Transverse colon (tissue), 4 donors: ENCODE data around the gene BACH1. TPM values are rescaled to one million over a fixed set of nuclear protein-coding genes. Genes with fewer than 3 reads are reported as not detected.

Experiments used
- DNase-seq: peaks from one replicate; pipeline ENCODE4 v3.0.0-alpha.2; 2019
- H3K27ac ChIP-seq, 4 donors: fragments of 200-600 bp; sonication (generic); 2 replicates each; pipeline ENCODE4 v1.5.1; 2016 to 2018; ENCODE audit warnings: inconsistent platforms in 4 of 4
- H3K27me3 ChIP-seq: fragments of 200-600 bp; sonication (generic); 2 replicates; pipeline ENCODE4 v1.5.1; 2017; ENCODE audit warnings: inconsistent platforms
- H3K36me3 ChIP-seq, 4 donors: fragments of 200-600 bp; sonication (generic); 2 replicates each; pipeline ENCODE4 v1.5.1; 2017 to 2019; ENCODE audit warnings: inconsistent platforms in 4 of 4
- H3K4me1 ChIP-seq, 4 donors: fragments of 200-600 bp; sonication (generic); 2 replicates each; pipeline ENCODE4 v1.5.1; 2017 to 2020; ENCODE audit warnings: inconsistent platforms in 4 of 4
- H3K4me3 ChIP-seq, 4 donors: fragments of 200-600 bp; sonication (generic); 1 replicate in 1 of 4; 2 replicates in 3 of 4; pipeline versions ENCODE4 v1.5.1 to v1.6.1; 2017 to 2019; ENCODE audit warnings: inconsistent platforms in 4 of 4
- H3K9me3 ChIP-seq, 2 donors: fragments of 200-600 bp; sonication (generic); 2 replicates each; pipeline ENCODE4 v1.5.1; 2017 to 2019; ENCODE audit warnings: inconsistent platforms in 2 of 2
- CTCF ChIP-seq, 5 experiments: fragments of 200-600 bp in 3 of 5; fragments of 450-650 bp in 2 of 5; sonication (generic) in 3 of 5; IDR thresholded peaks; 1 replicate in 2 of 5; 2 replicates in 3 of 5; pipeline ENCODE4 v1.5.1; 2016 to 2017; ENCODE audit warnings: antibody characterized with exemption in 5 of 5, inconsistent platforms in 3 of 5, mild to moderate bottlenecking in 2 of 5, moderate library complexity in 1 of 5
- EP300 ChIP-seq: sonication (generic); formaldehyde crosslinking; IDR thresholded peaks from one replicate; pipeline ENCODE4 v1.6.1; 2017; ENCODE audit warnings: antibody characterized with exemption, low read depth
- POLR2A ChIP-seq: fragments of 450-650 bp; IDR thresholded peaks from one replicate; pipeline ENCODE4 v1.6.1; 2016; ENCODE audit warnings: antibody characterized with exemption, mild to moderate bottlenecking, moderate library complexity
- POLR2AphosphoS5 ChIP-seq, 3 donors: sonication (generic); formaldehyde crosslinking; IDR thresholded peaks; one replicate each; pipeline ENCODE4 v1.6.1; 2016; ENCODE audit warnings: antibody characterized with exemption in 3 of 3
- WGBS, 2 donors: methylation state at CpG; one replicate each; pipeline ENCODE4 v1.1.5; 2018; ENCODE audit warnings: low coverage in 1 of 2; 5-methylcytosine and 5-hydroxymethylcytosine counted together
- in situ Hi-C, 4 donors: fragments of 200-750 bp; cut with MboI; loops; one replicate each; pipeline versions ENCODE4 v1.15.0 to v1.15.1; 2017; ENCODE audit warnings: low sequenced_read_pairs in 3 of 4, low pct_ligation_motif_present in 1 of 4, low pct_unique_long_range_greater_than_20kb in 1 of 4
- intact Hi-C: fragments of 100-400 bp; cut with DNase I; formaldehyde crosslinking; loops from one replicate; pipeline ENCODE4 v1.15.1; 2023; ENCODE audit warnings: low total_unique reads
- total RNA-seq, 4 donors: library from RNA; depleted of rRNA; stranded (reverse); fragments of >200 nt; gene quantifications; one replicate each; pipeline ENCODE4 v1.1.0, GENCODE V29; 2016

The BACH1 gene
- total RNA-seq, 4 donors from 2014 or later = 31.8 to 92.1 (median 42.0) TPM

- Histone ChIP-seq H3K36me3 (no peaks in the 10 kb centered on the region), H3K27me3 (no peaks in the 10 kb centered on the region), H3K9me3 (no peaks in the 10 kb centered on the region), H3K4me3 (no peak overlapping the region), H3K27ac (no peak overlapping the region), H3K4me1 (no peaks in the 10 kb centered on the region)
- TF ChIP-seq POLR2A (no peak), CTCF (IDR thresholded peaks at IDR 0.05) (no peak), POLR2AphosphoS5 (IDR thresholded peaks at IDR 0.05) (no peak), EP300 (no peak)
- DNase-seq = no peak
- in situ Hi-C loops = no loop called here
- WGBS, 2 donors = 89 to 92% methylated on average over 3 to 8 of the region's 8 CpGs
- intact Hi-C loops = no loop called here
These were observed 67.0 kb downstream of the BACH1 start for GRCh38 chr21:29365661-29366265.

- Histone ChIP-seq H3K27ac (no peak overlapping the region), H3K4me1 (no peaks in the 10 kb centered on the region), H3K27me3 (no peaks in the 10 kb centered on the region), H3K4me3 (no peak overlapping the region), H3K36me3 (no peaks in the 10 kb centered on the region), H3K9me3 (no peaks in the 10 kb centered on the region)
- 92 to 98% methylated on average over 3 of the region's 3 CpGs for WGBS, 2 donors
- intact Hi-C loops (no loop called here), in situ Hi-C loops (no loop called here)
- no peak for DNase-seq
- no peak for TF ChIP-seq EP300
- TF ChIP-seq POLR2AphosphoS5 (IDR thresholded peaks at IDR 0.05) = no peak
- no peak for TF ChIP-seq POLR2A
- no peak for TF ChIP-seq CTCF (IDR thresholded peaks at IDR 0.05)
These were observed 67.8 kb downstream of the BACH1 start for GRCh38 chr21:29366532-29366931.

- H3K4me1 ChIP-seq = no peaks in the 10 kb centered on the region
- H3K36me3 ChIP-seq = no peaks in the 10 kb centered on the region
- TF ChIP-seq CTCF (IDR thresholded peaks at IDR 0.05) = no peak
- TF ChIP-seq POLR2AphosphoS5 (IDR thresholded peaks at IDR 0.05) = no peak
- no peak for TF ChIP-seq POLR2A
- TF ChIP-seq EP300 = no peak
- intact Hi-C loops (no loop called here), in situ Hi-C loops (no loop called here)
- no peaks in the 10 kb centered on the region for H3K9me3 ChIP-seq
- no peak overlapping the region for H3K4me3 ChIP-seq
- no peaks in the 10 kb centered on the region for H3K27me3 ChIP-seq
- no peak overlapping the region for H3K27ac ChIP-seq
- no peak for DNase-seq
- WGBS, 2 donors = 88% methylated on average over 2 of the region's 2 CpGs; no CpG with 5 or more reads in 1 of the 2 donors
These were observed 68.6 kb downstream of the BACH1 start for GRCh38 chr21:29367335-29367734.

- Histone ChIP-seq H3K4me3 (no peak overlapping the region), H3K4me1 (no peaks in the 10 kb centered on the region), H3K9me3 (no peaks in the 10 kb centered on the region), H3K36me3 (no peaks in the 10 kb centered on the region), H3K27me3 (no peaks in the 10 kb centered on the region), H3K27ac (no peak overlapping the region)
- 95 to 97% methylated on average over 3 of the region's 3 CpGs for WGBS, 2 donors
- no peak for TF ChIP-seq POLR2A
- no peak for TF ChIP-seq EP300
- TF ChIP-seq POLR2AphosphoS5 (IDR thresholded peaks at IDR 0.05) = no peak
- TF ChIP-seq CTCF (IDR thresholded peaks at IDR 0.05) = no peak
- in situ Hi-C loops (no loop called here), intact Hi-C loops (no loop called here)
- no peak for DNase-seq
These were observed 70.2 kb downstream of the BACH1 start for GRCh38 chr21:29368906-29369305.
